ENCODE measurements around the gene PAX1. TPM values are rescaled to one million over a fixed set of nuclear protein-coding genes. Genes with fewer than 3 reads are reported as not detected.

The PAX1 gene
- total RNA-seq, 6 experiments from 2014 or later: not detected

- Mint-ChIP-seq H3K36me3 (ENCODE audit: low read depth) (no peaks in the 10 kb centered on the region), H3K9me3 (no peaks in the 10 kb centered on the region), H3K4me3 (no peak overlapping the region), H3K27ac (no peak overlapping the region), H3K4me1 (ENCODE audit: low read depth) (no peaks in the 10 kb centered on the region), H3K27me3 (ENCODE audit: insufficient read depth) (peaks cover 20% of the 10 kb centered on the region)
- no peak for TF ChIP-seq CTCF (IDR thresholded peaks at IDR 0.05)
- peak; percentile 1 for DNase-seq
These were observed 2.7 kb downstream of the PAX1 start for GRCh38 chr20:21707999-21708737.

- H3K4me1 Mint-ChIP-seq (ENCODE audit: low read depth): no peaks in the 10 kb centered on the region
- H3K27me3 Mint-ChIP-seq (ENCODE audit: insufficient read depth): peaks cover 20% of the 10 kb centered on the region
- no peak for TF ChIP-seq CTCF (IDR thresholded peaks at IDR 0.05)
- H3K4me3 Mint-ChIP-seq: no peak overlapping the region
- H3K9me3 Mint-ChIP-seq: no peaks in the 10 kb centered on the region
- no peak for DNase-seq
- no peaks in the 10 kb centered on the region for H3K36me3 Mint-ChIP-seq (ENCODE audit: low read depth)
- H3K27ac Mint-ChIP-seq: no peak overlapping the region
These were observed 3.5 kb downstream of the PAX1 start for GRCh38 chr20:21708738-21709534.

GRCh38 chr20:21709535-21709904 lies 4.1 kb downstream of the PAX1 start:
- no peaks in the 10 kb centered on the region for H3K36me3 Mint-ChIP-seq (ENCODE audit: low read depth)
- no peak overlapping the region for H3K27ac Mint-ChIP-seq
- H3K4me3 Mint-ChIP-seq: no peak overlapping the region
- TF ChIP-seq CTCF (IDR thresholded peaks at IDR 0.05): no peak
- H3K27me3 Mint-ChIP-seq (ENCODE audit: insufficient read depth): peaks cover 22% of the 10 kb centered on the region
- DNase-seq: no peak
- no peaks in the 10 kb centered on the region for H3K4me1 Mint-ChIP-seq (ENCODE audit: low read depth)
- H3K9me3 Mint-ChIP-seq: no peaks in the 10 kb centered on the region

GRCh38 chr20:21710341-21710740 lies 4.9 kb downstream of the PAX1 start:
- Mint-ChIP-seq H3K9me3 (no peaks in the 10 kb centered on the region), H3K27ac (no peak overlapping the region), H3K36me3 (ENCODE audit: low read depth) (no peaks in the 10 kb centered on the region), H3K4me3 (no peak overlapping the region), H3K4me1 (ENCODE audit: low read depth) (no peaks in the 10 kb centered on the region), H3K27me3 (ENCODE audit: insufficient read depth) (peaks cover 23% of the 10 kb centered on the region)
- no peak for TF ChIP-seq CTCF (IDR thresholded peaks at IDR 0.05)
- no peak for DNase-seq

- Mint-ChIP-seq H3K27ac (no peak overlapping the region), H3K27me3 (ENCODE audit: insufficient read depth) (peaks cover 27% of the 10 kb centered on the region), H3K36me3 (ENCODE audit: low read depth) (no peaks in the 10 kb centered on the region), H3K4me1 (ENCODE audit: low read depth) (no peaks in the 10 kb centered on the region), H3K4me3 (no peak overlapping the region), H3K9me3 (no peaks in the 10 kb centered on the region)
- no peak for DNase-seq
- no peak for TF ChIP-seq CTCF (IDR thresholded peaks at IDR 0.05)
These were observed 5.5 kb downstream of the PAX1 start for GRCh38 chr20:21710863-21711431.

Data from HFFc6 (cell line).